H1 (cell line): ENCODE measurements around the gene ABCA13. TPM values are rescaled to one million over a fixed set of nuclear protein-coding genes. Genes with fewer than 3 reads are reported as not detected.

Source experiments
- HDAC6 ChIP-seq: IDR thresholded peaks from one replicate; pipeline ENCODE4 v1.7.1; 2012; ENCODE audit warnings: low read depth, mild to moderate bottlenecking, inconsistent platforms, low read length, moderate library complexity
- KDM1A ChIP-seq: fragments of 200-600, 300-600 bp; sonication (generic); IDR thresholded peaks from 2 replicates; pipeline ENCODE4 v1.7.1; 2016; ENCODE audit warnings: mild to moderate bottlenecking, low read length, borderline replicate concordance
- NRF1 ChIP-seq: IDR thresholded peaks from 2 replicates; pipeline ENCODE4 v1.6.1; 2011; ENCODE audit warnings: mild to moderate bottlenecking, low read depth, low read length, improper control_type of control experiment
- RXRA ChIP-seq: IDR thresholded peaks from 2 replicates; pipeline ENCODE4 v1.6.1; 2011; ENCODE audit warnings: low read depth, mild to moderate bottlenecking, low read length, moderate library complexity; ENCODE audit not compliant: insufficient read depth
- SUZ12 ChIP-seq: fragments of 200-600 bp; sonication (generic); IDR thresholded peaks from 2 replicates; pipeline ENCODE4 v1.6.1; 2012; ENCODE audit warnings: mild to moderate bottlenecking, inconsistent platforms, low read length, moderate library complexity, mixed read lengths
- TAF1 ChIP-seq: IDR thresholded peaks from 2 replicates; pipeline ENCODE4 v1.6.1; 2011; ENCODE audit warnings: mild to moderate bottlenecking, low read depth, low read length
- polyA plus RNA-seq, 7 experiments: library from polyadenylated mRNA; depleted of rRNA in 3 of 7; stranded (reverse) in 5 of 7; unstranded in 2 of 7; fragments of >200 nt in 5 of 7; fragments of 200-250 nt in 2 of 7; gene quantifications; 1 replicate in 5 of 7; 2 replicates in 1 of 7; 4 replicates in 1 of 7; pipeline versions ENCODE4 v1.2.1 to v1.2.3, GENCODE V29; 2011 to 2013; ENCODE audit warnings: missing spikeins in 2 of 7, mixed read lengths in 2 of 7
- total RNA-seq: library from RNA; stranded (reverse); fragmentation: NEBNext Ultra II Directional; extraction: Animal tissue kit (Norgen Biotek cat#: 25700); gene quantifications from 2 replicates; pipeline ENCODE4 v1.2.1, GENCODE V29; 2021
- TF ChIP-seq, protein P1 (sequence below): fragments of 300-600 bp; sonication (generic); IDR thresholded peaks from 2 replicates; pipeline ENCODE4 v1.7.1; 2012; ENCODE audit warnings: low read length, moderate library complexity, mild to moderate bottlenecking, inconsistent platforms; ENCODE audit not compliant: insufficient replicate concordance
- TF ChIP-seq, protein P2 (sequence below), 3 experiments: IDR thresholded peaks; 1 replicate in 2 of 3; 2 replicates in 1 of 3; pipeline versions ENCODE4 v1.5.1 to v1.6.1; 2011; ENCODE audit warnings: low read length in 3 of 3, mild to moderate bottlenecking in 3 of 3, inconsistent platforms in 2 of 3, low read depth in 1 of 3, moderate library complexity in 1 of 3; ENCODE audit not compliant: insufficient read depth in 1 of 3; ENCODE audit errors: control extremely low read depth in 1 of 3

Gene ABCA13
- total and polyA plus RNA-seq, 2 of the 8 experiments (the other 6 are each of a cell fraction or from before 2014, with no cell fraction given) = 0.07 to 0.09 TPM

- TF ChIP-seq, protein P1, sequence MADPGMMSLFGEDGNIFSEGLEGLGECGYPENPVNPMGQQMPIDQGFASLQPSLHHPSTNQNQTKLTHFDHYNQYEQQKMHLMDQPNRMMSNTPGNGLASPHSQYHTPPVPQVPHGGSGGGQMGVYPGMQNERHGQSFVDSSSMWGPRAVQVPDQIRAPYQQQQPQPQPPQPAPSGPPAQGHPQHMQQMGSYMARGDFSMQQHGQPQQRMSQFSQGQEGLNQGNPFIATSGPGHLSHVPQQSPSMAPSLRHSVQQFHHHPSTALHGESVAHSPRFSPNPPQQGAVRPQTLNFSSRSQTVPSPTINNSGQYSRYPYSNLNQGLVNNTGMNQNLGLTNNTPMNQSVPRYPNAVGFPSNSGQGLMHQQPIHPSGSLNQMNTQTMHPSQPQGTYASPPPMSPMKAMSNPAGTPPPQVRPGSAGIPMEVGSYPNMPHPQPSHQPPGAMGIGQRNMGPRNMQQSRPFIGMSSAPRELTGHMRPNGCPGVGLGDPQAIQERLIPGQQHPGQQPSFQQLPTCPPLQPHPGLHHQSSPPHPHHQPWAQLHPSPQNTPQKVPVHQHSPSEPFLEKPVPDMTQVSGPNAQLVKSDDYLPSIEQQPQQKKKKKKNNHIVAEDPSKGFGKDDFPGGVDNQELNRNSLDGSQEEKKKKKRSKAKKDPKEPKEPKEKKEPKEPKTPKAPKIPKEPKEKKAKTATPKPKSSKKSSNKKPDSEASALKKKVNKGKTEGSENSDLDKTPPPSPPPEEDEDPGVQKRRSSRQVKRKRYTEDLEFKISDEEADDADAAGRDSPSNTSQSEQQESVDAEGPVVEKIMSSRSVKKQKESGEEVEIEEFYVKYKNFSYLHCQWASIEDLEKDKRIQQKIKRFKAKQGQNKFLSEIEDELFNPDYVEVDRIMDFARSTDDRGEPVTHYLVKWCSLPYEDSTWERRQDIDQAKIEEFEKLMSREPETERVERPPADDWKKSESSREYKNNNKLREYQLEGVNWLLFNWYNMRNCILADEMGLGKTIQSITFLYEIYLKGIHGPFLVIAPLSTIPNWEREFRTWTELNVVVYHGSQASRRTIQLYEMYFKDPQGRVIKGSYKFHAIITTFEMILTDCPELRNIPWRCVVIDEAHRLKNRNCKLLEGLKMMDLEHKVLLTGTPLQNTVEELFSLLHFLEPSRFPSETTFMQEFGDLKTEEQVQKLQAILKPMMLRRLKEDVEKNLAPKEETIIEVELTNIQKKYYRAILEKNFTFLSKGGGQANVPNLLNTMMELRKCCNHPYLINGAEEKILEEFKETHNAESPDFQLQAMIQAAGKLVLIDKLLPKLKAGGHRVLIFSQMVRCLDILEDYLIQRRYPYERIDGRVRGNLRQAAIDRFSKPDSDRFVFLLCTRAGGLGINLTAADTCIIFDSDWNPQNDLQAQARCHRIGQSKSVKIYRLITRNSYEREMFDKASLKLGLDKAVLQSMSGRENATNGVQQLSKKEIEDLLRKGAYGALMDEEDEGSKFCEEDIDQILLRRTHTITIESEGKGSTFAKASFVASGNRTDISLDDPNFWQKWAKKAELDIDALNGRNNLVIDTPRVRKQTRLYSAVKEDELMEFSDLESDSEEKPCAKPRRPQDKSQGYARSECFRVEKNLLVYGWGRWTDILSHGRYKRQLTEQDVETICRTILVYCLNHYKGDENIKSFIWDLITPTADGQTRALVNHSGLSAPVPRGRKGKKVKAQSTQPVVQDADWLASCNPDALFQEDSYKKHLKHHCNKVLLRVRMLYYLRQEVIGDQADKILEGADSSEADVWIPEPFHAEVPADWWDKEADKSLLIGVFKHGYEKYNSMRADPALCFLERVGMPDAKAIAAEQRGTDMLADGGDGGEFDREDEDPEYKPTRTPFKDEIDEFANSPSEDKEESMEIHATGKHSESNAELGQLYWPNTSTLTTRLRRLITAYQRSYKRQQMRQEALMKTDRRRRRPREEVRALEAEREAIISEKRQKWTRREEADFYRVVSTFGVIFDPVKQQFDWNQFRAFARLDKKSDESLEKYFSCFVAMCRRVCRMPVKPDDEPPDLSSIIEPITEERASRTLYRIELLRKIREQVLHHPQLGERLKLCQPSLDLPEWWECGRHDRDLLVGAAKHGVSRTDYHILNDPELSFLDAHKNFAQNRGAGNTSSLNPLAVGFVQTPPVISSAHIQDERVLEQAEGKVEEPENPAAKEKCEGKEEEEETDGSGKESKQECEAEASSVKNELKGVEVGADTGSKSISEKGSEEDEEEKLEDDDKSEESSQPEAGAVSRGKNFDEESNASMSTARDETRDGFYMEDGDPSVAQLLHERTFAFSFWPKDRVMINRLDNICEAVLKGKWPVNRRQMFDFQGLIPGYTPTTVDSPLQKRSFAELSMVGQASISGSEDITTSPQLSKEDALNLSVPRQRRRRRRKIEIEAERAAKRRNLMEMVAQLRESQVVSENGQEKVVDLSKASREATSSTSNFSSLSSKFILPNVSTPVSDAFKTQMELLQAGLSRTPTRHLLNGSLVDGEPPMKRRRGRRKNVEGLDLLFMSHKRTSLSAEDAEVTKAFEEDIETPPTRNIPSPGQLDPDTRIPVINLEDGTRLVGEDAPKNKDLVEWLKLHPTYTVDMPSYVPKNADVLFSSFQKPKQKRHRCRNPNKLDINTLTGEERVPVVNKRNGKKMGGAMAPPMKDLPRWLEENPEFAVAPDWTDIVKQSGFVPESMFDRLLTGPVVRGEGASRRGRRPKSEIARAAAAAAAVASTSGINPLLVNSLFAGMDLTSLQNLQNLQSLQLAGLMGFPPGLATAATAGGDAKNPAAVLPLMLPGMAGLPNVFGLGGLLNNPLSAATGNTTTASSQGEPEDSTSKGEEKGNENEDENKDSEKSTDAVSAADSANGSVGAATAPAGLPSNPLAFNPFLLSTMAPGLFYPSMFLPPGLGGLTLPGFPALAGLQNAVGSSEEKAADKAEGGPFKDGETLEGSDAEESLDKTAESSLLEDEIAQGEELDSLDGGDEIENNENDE = no peak
- TF ChIP-seq TAF1 (no peak), RXRA (no peak), NRF1 (no peak), SUZ12 (no peak), KDM1A (no peak), HDAC6 (no peak)
- TF ChIP-seq, protein P2, sequence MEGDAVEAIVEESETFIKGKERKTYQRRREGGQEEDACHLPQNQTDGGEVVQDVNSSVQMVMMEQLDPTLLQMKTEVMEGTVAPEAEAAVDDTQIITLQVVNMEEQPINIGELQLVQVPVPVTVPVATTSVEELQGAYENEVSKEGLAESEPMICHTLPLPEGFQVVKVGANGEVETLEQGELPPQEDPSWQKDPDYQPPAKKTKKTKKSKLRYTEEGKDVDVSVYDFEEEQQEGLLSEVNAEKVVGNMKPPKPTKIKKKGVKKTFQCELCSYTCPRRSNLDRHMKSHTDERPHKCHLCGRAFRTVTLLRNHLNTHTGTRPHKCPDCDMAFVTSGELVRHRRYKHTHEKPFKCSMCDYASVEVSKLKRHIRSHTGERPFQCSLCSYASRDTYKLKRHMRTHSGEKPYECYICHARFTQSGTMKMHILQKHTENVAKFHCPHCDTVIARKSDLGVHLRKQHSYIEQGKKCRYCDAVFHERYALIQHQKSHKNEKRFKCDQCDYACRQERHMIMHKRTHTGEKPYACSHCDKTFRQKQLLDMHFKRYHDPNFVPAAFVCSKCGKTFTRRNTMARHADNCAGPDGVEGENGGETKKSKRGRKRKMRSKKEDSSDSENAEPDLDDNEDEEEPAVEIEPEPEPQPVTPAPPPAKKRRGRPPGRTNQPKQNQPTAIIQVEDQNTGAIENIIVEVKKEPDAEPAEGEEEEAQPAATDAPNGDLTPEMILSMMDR (IDR thresholded peaks at IDR 0.05; ENCODE audit: control extremely low read depth in 1 of 3, insufficient read depth in 1 of 3, low read depth in 1 of 3, low read length in 3 of 3) = no peak
Observed at GRCh38 chr7:48173756-48174382, 2.6 kb downstream of the ABCA13 start (continued).
